HG03558 (cell line): Measurements from ENCODE around the gene FNBP1L.
"Not testable (repeated sequence)": the region's sequence is repeated elsewhere in the genome, so short reads cannot be mapped to it uniquely, and the experiment has no call there.

Source experiments
- ATAC-seq: cut with Tn5 transposase; IDR thresholded peaks from one replicate; pipeline ENCODE4 v1.9.1; 2021; ENCODE audit warnings: moderate number of reproducible peaks; ENCODE audit not compliant: unreplicated experiment; ENCODE audit errors: extremely low read depth

Gene FNBP1L

GRCh38 chr1:93481899-93482298 is 34.0 kb downstream of the FNBP1L start:
- not testable (repeated sequence) for ATAC-seq

GRCh38 chr1:93483200-93483599 is 35.3 kb downstream of the FNBP1L start:
- ATAC-seq = no peak

DNA sequence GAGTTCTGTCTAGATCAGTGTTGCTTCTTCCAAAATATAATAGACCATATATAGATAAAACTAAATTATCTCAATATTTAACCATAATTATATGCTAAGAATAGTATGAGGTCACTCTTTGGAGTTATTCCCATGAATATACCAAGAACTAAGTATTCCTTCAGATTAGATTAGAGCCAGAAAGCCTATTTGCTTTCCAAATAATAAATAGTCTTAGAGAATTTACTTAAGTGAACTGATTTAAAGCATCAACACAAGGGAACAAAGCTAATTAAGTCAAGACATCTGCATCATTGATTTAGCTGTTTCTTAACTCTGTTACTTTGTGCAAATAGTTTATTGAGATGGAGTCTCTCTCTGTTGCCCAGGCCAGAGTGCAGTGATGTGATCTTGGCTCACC is 35.7 kb downstream of the FNBP1L start:
- ATAC-seq = no peak

DNA sequence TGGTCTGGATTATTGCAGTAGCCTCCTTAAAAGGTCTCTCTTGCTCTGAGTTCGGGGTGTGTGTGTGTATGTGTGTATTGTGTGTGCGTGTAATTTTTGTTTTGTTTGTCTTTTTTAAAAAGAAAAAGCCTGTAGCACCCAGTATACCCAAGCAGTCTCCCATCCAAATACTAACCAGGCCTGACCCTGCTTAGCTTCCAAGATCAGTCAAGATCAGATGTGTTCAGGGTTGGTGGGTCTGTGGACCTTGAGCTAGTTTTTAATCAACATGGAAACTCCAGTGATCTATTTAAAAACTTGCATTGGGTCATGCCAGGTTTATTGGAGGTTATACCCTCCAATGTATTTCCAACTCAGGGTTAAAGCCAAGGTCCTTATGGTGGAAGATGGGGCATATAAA is 40.3 kb downstream of the FNBP1L start:
- no peak for ATAC-seq

- no peak for ATAC-seq
These were observed 41.8 kb downstream of the FNBP1L start for GRCh38 chr1:93489756-93490155.

DNA sequence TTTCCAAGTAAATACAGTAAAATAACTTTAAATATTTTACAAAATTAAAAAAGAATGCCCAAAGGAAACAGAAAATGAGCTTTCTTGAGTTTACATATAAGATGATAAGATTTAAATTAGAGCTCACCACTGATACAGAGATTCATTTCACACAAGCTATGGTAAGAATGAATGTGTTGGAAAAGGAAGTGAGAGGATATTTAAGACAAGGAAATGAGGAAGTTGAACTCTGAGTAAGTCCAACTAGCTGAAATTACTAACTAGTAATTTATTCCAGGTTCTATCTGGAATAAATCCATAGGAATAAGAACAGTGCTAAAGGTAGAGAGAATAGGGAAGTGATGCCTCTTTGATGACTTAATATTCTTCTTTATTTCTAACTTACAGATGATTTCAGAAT is 42.4 kb downstream of the FNBP1L start:
- ATAC-seq = no peak

GRCh38 chr1:93495911-93496310 is 48.0 kb downstream of the FNBP1L start:
- ATAC-seq = no peak

DNA sequence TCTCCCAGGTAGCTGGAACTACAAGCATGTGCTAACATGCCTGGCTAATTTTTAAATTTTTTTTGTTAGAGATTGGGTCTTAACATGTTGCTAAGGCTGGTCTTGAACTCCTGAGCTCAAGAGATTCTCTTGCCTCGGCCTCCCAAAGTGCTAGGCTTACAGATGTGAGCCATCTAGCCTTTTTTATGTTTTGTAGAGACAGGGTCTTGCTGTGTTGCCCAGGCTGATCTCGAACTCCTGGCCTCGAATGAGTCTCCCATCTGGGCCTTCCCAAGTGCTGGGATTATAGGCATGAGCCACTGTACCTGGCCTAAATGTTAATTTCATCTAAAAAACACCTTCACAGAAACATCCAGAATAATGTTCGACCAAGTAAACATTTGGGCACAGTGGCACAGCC is 48.6 kb downstream of the FNBP1L start:
- no peak for ATAC-seq

DNA sequence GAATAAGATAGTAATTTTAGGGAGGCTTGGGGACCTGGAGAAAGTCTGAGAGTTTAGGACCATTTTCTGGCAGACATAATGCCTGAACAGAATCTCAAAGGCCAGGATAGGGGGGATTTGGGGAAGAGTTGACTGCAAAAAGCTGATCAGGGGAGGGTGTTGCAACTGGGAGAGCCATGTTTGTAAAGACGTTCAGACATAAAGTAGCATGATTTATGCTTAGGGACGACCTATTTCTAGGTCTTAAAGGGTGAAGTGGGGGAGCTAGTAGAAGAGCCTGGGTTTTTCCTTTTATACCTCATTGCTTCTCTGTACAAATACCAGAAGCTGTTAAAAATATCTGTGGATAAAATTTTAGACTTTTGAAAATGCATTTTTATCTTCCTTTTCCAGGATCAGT is 51.2 kb downstream of the FNBP1L start:
- no peak for ATAC-seq

DNA sequence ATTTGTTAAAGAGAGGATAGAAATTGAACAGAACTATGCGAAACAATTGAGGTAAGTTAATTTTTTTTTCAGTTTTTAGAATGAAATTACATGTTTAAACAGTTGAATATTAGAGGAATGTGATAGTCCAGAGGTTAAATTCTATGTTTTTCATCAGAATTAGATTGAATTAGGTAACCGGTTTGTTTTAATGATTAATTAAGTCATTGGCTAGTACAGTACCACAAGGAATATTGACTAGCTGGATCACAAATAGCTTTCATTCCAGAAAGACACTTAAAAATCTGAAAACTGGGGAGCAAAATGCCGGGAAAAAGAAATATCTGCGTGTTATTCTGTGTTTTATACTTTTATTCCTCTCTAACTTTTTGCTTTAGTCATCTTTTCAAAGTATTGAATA is 51.6 kb downstream of the FNBP1L start:
- ATAC-seq = no peak

- no peak for ATAC-seq
These were observed 52.4 kb downstream of the FNBP1L start for GRCh38 chr1:93500275-93500674.

DNA sequence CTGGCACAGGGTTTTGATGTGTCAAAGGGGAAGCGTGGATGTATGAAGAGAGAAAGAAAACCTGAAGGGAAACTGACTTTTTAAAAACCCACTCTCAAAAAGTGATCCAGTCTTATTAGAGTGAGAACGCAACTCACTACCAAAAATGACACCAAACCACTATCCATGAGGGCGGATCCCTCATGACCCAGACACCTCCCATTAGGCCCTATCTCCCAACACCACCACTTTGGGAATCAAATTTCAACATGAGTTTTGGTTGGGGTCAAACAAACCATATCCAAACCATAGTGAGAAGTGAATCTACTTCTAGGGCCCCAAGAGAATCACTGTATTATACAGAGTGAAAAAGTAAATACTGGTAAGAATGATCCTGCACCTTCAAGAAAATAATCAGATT is 53.5 kb downstream of the FNBP1L start:
- no peak for ATAC-seq

- ATAC-seq = no peak
These were observed 54.0 kb downstream of the FNBP1L start for GRCh38 chr1:93501829-93502369.

DNA sequence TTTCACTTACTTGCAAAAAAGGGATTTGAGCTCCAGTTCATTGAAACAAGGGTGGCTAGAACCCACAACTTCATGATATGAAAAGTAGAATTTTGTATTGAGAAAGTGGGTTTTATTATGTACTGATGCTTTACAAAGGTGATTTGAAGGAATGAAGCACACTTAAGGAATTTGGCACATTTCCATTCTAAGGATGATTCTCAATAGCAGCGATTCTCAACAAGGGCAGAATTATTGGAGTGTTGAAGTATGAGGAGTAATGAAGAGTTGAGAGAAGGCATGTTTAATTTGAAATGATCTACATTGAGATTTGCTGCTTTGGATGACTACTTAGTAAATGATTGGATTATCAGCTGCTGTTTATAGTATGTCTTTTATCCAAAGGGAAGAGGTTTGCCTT is 54.7 kb downstream of the FNBP1L start:
- ATAC-seq = no peak

DNA sequence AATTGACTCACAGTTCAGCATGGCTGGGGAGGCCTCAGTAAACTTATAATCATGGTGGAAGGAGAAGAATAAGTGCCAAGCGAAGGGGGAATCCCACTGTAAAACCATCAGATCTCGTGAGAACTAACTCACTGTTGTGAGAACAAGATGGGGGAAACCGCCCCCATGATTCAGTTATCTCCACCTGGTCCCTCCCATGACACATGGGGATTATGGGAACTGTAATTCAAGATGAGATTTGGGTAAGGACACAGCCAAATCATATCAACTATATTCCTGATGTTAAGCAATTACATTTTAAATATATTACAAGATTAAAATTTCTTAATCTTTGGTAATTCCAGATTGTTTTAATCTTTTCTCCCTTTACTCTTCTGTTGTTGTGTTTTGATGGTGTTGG is 55.2 kb downstream of the FNBP1L start:
- no peak for ATAC-seq

DNA sequence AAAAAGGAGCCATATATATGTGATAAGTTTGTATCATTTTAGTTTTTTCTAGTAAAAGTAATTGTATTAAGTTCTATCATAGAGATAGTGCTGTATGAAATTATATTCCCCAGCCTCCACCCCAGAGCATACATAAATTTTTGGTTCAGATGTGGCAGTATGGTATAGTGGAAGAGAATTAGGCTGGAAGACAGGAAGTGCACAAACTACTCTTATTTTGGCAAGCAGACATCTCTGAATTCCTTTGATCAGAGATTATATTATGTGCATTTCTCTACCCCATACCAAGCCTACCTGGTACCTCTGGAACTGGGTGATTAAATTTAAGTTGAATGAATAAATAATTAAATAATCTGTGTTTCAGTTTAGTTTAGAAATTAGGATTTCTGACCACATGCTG is 55.9 kb downstream of the FNBP1L start:
- ATAC-seq = no peak

DNA sequence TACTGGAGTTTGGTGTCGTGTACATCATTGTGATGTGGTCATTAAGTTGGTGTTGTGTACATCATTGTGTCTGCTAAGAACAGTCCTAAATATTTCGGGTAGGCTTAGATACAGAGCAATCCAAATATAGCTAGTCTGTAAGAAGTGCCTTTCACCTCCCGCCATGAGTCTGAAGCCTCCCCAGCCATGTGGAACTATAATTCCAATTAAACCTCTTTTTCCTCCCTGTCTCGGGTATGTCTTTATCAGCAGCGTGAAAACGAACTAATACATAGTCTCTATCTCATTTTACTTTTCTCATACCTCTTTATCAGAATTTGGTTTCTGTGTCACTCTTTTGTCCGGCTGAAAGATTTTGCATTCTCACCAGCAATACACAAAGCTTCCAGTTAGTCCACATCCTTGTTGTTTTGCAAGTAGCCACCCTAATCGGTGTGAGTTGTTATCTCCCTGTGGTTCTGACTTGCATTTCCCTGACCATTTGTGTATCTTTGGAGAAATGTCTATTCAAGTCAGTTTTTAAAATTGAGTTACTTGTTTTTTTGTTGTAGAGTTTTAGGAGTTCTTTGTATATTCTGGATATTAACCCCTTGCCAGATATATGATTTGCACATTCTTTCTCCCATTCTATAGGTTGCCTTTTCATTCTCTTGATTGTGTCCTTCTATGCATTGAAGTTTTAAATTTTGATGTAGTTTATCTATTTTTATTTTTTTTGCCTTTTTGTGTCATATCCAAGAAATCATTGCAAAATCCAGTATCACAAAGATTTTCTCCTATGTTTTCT is 56.5 kb downstream of the FNBP1L start:
- ATAC-seq = no peak

GRCh38 chr1:93506126-93506525 is 58.2 kb downstream of the FNBP1L start:
- no peak for ATAC-seq

- no peak for ATAC-seq
These were observed 68.2 kb downstream of the FNBP1L start for GRCh38 chr1:93516164-93516563.

DNA sequence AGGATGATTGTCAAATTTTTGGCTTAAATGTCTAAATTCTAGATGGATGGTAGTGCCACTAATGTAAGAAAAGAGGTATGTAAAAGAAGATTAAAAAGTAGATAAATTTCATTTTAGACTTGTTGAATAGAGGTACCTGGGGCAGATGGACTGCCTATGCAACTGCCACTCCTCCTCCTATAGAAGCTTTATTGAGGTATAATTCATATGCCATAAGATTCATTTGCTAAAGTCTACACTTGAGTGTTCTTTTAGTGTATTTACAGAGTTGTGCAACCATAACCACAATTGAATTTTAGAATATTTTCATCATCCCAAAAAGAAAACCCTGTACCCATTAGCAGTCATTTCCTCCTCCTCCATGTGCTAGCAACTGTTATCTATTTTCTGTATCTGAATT is 70.6 kb downstream of the FNBP1L start:
- no peak for ATAC-seq

DNA sequence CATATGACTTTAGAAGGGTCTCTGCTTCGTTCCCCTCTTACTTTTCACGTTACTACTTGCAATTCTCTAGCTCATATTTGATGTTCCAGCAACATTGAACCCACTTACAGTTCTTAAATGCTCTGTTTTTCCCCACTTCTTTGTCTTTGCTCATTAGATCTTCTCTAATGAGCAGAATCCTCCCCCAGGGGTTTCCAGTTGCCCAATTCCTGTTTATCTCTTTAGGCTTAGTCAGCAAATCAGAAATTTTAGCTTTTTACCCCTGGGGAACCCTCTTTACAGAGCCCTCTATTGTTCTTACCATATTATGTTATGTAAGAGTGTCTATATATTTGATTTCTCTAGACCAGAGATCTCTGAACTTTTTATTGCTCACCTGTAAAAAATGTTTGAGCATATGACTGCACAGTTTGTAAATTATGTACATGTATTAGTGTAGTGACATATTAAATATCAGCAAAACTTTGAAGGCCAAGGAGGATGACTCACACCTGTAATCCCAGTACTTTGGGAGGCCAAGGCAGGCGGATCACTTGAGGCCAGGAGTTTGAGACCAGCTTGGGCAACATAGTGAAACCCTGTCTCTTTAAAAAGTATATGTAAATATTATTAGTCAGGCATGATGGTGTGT is 71.4 kb downstream of the FNBP1L start:
- no peak for ATAC-seq

DNA sequence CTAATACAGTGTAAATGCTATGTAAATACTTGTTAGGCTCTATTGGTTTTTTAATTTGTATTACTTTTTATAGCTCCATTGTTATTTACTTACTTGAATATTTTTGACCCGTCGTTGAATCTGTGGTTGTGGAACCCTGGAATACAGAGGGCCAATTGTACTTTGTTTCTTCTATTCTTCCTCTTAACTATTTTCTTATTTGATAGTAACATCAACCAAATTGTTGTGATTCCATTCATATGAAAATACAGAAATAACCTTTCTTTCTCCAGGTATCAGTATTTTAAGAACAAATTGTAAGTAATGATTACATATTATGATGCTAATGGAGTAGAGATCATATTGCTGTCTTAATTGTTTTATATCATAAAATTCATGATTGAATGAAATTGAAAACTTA is 73.7 kb downstream of the FNBP1L start:
- no peak for ATAC-seq
